GM13976 (cell line): ENCODE data around the gene TGM2.

Experiments used
- DNase-seq: peaks from one replicate; pipeline ENCODE4 v3.0.0; 2012; ENCODE audit warnings: low spot score
- CTCF ChIP-seq: IDR thresholded peaks from 2 replicates; pipeline ENCODE4 v1.5.1; 2012; ENCODE audit warnings: borderline replicate concordance, mild to moderate bottlenecking; ENCODE audit not compliant: insufficient read depth; ENCODE audit errors: extremely low read depth, missing control alignments, control extremely low read depth
- in situ Hi-C: fragments of 300-500 bp; cut with MboI; formaldehyde crosslinking; loops from one replicate; pipeline ENCODE4 v1.12.0; 2022; ENCODE audit warnings: low sequenced_read_pairs, mixed read lengths, inconsistent platforms; ENCODE audit not compliant: unreplicated experiment

The TGM2 gene

GRCh38 chr20:38190936-38191371, 25.9 kb upstream of the TGM2 start:
- in situ Hi-C loops = no loop called here
- TF ChIP-seq CTCF = no peak
- no peak for DNase-seq

GRCh38 chr20:38190166-38190565, 25.1 kb upstream of the TGM2 start:
- no peak for TF ChIP-seq CTCF
- in situ Hi-C loops = no loop called here
- no peak for DNase-seq

- DNase-seq = no peak
- in situ Hi-C loops = no loop called here
- no peak for TF ChIP-seq CTCF
These were observed 22.4 kb upstream of the TGM2 start for GRCh38 chr20:38187517-38187916.

GRCh38 chr20:38186788-38187221, 21.7 kb upstream of the TGM2 start:
- in situ Hi-C loops = no loop called here
- no peak for DNase-seq
- no peak for TF ChIP-seq CTCF

GRCh38 chr20:38184101-38184500, 19.0 kb upstream of the TGM2 start:
- DNase-seq = no peak
- TF ChIP-seq CTCF = no peak
- in situ Hi-C loops = no loop called here

GRCh38 chr20:38181971-38182370, 16.9 kb upstream of the TGM2 start:
- in situ Hi-C loops = no loop called here
- TF ChIP-seq CTCF = no peak
- no peak for DNase-seq
